Activated CD4-positive, alpha-beta T cell treated with anti-CD3 and anti-CD28 coated beads, Interleukin-2, Interleukin-4, amounts not matched to agents 100 ng/mL and 50 ng/mL, durations not matched to agents 16 hours and 8 hours (primary cell): Measurements from ENCODE around the gene LRCOL1.
A peak's percentile ranks its signal among the peaks of the same experiment; 100 is the strongest.

Experiments
- DNase-seq: peaks from one replicate; pipeline ENCODE4 v3.0.0-alpha.2; 2020; ENCODE audit warnings: low spot score

The LRCOL1 gene

DNA sequence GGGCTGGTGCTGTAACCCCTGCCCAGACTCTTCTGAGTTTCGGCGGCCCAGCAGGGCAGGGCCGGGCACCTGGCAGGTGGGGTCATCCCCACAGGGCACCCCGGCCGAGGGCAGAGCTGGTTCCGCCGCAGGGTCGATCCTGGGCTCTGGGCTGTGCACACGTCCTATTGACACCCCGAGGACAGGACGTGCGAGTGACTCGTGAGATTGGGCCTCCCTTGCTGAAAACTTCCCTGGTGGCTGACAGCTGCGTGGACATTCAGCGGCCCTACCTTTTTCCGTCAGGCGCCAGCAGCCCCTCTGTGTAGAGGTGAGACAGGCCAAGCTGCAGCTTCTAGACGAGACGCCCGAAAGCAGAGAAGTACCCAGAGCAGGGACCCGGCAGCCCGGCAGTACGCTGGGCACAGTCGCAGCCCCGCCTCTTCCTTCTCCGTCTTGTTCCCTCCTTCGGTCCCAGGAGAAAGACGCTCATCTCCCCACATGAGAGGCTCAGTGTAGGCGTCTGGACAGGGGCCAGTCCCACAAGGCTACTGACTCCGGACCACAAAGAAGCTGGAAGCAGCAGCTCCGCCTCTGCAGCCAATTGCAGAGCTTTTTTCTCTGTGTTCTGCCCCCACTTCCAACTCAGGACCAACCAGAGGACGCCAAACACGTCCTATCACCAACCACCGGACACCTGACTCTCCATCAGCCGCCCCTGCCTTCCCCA lies at the start of gene LRCOL1:
Gene LRCOL1, minus strand, starts transcription at position 532 of the 709 bp plus-strand sequence. CDS start 4,331 bp downstream, outside the sequence.
- DNase-seq = no peak

- no peak for DNase-seq
These were observed 49.7 kb upstream of the LRCOL1 start for GRCh38 chr12:132660052-132660451.

GRCh38 chr12:132659146-132659545 lies 48.8 kb upstream of the LRCOL1 start:
- DNase-seq = no peak

DNA sequence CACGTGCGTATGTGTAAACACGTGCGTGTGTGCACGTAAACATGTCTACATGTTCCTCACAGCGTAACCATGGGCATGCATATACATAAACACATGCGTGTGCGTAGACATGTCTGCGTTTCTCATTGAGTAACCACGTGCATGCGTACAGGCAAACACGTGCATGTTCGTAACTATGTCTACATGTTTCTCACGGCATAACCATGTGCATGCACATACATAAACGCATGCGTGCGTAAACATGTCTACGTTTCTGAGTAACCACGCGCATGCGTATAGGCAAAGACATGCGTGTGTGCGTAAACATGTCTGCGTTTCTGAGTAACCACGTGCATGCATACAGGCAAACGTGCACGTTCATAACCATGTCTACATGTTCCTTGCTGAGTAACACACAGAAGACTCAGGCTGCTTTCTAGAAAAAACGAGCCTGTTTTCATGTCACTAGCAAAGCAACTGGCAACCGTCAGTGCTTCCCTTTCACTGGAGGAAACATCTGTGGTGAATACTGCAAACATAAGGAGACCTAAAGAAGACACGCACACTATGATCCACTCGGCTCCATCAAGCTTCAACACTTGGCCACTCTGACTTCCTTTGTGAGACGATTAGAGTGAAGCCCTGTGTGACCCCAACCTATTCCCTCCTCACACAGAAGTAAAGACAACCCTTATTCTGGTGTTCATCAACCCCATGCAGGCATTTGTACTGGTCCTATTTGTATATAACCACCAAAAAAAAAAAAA lies 47.9 kb upstream of the LRCOL1 start:
- DNase-seq = no peak

DNA sequence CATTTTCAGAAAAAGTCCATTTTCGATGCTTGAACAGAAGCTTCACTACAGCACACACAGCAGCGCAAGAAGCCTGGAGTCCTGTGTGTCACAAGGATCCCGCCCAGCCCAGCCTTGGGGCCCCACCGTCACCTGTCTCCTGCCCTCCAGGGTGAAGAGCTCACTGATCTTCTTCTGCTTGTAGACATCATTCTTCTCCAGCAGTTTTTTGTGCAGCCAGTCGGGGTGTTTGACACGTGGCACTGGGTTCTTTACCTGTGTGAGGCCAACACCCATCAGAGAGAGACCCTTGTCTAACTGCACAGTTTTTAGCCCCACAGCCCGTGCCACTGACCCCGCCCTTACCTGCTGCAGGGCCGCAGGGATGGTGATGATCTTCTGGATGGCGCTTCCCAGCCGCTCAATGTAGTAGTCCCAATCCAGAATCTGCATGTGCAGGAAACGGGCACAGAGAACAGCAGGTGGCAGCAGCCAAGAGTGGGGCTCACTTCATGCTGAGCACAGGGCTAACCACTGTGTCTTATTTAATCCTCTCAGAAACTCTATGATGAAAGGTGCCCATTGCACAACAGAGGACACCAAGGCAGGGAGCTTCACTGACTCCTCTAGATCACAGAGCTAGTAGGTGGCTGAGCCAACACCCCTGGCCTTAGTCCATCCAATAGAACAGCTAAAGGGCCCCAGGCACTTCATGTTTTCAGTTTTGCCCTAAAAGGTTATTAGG lies 46.8 kb upstream of the LRCOL1 start:
- DNase-seq = no peak

- peak; percentile 19 for DNase-seq
These were observed 43.3 kb upstream of the LRCOL1 start for GRCh38 chr12:132653567-132654290.

DNA sequence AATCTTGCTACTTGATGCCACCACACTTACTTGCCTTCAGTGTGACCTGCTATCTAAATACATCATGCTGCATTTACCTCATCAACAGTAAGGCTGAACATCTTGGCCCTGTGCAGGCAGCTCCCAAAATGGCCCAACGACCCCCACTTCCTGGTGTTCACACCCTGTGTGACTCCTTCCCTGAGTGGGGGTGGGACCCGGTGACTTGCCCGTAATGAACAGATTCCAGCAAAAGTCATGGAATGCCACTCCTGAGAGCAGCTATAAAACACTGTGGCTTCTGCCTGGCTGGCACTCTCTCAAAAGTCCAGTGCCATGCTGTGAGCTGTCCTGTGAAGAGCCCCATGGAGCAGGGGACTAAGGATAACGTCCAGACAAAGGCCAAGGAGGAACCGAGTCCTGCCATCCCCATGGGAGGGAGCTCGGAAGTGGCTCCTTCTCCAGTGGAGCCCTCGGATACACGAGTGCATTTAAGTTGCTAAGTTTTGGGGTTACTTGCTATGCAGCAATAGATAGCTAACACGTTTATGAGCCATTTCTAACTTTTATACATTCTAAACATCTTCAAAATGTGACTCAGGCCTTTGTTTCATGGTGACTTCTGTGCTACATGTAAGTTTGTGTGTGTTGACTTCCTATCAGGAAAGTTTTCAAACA lies 41.2 kb upstream of the LRCOL1 start:
- no peak for DNase-seq

DNA sequence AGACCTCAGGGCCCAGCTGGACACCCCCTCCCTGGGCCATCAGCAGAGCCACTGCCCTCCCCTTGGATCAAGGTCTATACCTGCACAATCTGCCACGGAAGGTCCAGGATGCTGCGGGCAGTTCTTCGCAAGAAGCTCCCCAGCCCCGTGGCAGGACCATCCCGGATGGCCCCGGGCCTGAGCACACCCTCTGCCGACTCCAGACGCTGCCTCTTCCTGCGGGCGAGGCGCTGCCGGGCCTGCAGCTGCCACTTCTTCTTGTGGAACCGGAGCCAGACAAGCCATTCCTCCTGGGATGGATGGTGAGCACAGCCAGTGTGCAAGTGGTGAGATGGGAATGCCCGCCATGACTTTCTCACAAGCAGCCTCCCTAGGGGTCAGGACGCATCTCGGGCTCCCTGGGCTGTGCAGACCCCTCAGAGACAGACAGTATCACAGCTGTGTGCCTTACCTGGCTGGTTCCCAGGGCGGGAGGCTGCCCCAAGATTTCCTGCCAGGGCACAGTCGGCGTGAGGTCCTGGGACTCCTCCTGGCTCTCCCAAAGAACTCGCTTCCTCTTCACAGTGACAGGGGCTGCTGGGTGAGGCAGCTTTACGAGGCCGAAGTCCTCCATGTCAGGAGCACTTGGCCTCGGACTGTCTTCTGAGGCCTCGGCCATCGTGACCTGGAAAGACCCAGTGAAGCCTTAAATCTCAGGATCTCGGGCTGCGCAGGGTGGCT lies 39.0 kb upstream of the LRCOL1 start:
- no peak for DNase-seq

DNA sequence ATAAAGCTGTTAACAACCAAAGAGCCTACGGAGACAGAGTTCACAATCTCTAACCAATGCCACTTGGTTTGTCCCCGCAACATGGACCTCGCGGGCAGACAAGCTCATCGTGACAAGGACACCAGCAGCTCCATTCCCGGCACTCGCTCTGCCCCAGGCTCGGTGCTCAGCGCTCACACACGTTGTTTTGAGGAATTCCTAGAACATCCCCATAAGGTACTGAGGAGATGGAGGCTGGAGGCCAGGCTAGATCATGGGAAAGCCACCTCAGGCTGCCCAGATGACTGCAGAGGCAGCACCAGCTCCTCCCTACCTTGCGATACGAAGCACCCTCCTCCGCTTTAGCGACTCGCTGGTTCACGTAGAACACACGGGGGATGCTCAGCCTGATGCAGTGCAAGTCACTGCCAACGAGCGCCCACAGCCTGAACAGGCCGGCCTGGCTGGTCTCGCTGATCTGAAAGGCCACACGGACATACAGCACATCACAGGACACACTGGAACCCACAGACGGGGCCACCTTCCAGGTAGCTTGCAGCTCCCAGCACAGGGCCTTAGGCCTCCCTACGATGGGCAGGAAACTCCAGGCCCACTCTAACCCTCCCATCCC lies 38.3 kb upstream of the LRCOL1 start:
- no peak for DNase-seq

DNA sequence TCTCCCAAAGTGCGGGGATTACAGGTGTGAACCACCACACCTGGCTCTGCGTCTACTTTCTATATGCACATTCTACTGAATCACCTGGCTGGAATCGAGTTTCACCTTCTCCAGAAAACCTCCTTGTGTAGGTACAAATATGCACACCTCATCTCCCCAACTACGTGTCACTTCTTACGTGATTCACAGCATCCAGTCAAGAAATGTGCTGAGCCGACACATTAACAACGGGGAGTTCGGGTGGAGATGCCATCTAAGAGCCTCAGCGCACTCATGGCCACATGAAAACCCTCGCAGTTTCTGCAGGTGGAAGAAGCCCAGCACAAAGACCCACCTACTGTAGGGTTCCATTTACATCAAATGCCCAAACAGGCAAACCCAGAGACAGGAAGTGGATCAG lies 37.5 kb upstream of the LRCOL1 start:
- no peak for DNase-seq

DNA sequence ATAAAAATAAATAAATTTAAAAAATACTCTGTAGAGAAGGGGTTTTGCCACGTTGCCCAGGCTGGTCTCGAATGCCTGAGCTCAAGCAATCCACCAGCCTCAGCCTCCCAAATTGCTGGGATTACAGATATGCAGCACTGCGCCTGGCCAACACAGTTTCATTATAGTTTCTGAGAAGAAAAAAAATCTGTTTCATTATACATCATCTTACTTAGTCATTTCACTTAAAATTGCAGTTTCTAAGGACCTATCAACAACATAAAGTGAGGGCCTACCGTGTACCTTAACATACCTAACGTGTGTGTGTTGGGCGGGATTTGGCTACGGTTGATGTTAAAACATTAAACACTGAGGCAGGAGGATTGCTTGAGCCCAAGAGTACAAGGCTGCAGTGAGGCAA lies 36.5 kb upstream of the LRCOL1 start:
- DNase-seq = peak; percentile 45

DNA sequence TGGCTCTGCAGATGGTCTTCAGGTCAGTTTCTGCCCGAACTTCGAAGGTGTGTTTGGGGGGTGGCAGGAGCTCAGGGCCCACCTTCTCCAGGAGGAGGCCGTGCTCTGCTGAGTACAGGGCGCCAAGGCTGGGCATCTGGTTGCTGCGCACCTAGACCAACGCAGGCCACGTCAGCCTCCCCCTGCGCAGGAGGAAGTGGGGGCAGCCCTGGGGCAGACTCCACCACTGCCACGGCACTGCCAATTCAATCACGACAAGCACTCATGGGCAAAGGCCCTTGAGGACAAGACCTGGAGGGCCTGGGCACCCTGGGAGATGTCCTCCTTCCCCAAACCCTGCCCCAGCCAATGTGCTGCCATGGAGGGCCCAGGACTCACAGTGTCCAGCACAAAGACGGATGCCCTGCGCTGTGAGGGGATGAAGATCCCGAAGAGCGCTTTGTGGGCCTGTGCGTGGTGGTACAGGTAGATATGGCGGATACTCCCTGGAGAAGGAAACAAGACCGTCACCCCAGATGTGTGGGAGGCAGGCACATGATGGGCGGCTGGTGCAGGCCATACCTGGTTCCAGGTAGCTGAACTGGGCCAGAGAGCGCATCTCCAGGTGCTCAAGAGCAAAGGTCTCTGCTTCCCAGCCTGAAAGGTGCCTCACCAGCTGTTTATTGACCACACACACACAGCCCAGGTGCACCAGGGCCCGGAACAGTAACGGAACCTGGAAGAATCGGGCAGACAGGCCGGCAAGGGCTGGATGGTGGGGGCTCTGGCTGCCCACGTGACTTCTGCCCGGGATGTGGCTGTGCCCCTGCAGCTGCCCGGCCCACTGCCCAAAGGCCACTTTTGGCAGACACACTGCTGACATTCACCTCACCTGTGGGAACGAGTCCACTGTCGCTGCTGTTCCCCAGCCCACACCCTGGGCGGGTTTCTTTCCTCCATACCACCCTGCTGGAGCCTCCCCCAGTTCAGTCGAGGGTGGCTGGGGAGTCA lies 32.8 kb upstream of the LRCOL1 start:
- no peak for DNase-seq

DNA sequence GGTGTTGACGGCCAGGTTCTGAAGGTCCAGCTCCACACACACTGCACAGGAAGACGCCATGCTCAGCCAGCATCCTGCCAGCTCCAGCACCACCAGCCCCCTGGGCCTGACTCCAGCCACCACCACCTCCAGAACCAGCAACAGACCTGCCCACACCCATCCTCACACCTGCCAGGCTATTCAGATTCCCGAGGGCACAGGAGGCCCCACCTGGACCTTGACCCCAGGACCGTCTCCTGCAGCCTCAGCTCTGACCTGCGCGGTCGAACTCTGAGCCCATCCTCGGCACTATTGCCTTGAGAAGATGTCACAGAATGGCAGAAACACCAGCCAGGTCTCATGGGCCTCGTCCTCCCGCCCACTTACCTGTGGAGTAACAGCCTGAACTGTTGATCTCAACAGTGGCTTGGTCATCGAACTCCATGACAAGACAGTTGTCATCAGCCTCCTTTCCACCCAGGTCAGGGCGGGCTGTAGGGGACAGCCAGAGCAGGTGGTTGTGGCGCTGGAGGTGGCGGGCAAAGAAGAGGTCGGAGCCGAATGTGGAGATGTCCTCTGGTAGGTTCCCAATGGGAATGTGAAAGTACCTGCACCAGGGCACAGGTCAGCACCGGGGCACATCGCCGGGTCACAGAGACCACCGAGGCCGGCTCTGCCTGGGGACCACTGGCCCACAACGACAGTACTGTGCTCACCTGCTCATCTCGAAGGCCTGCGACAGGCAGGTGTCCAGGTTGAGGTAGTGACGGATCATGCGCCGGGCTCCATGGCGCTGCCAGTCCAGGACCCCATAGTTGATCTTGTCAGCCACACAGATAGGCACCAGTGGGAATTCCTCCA lies 31.6 kb upstream of the LRCOL1 start:
- DNase-seq = no peak

DNA sequence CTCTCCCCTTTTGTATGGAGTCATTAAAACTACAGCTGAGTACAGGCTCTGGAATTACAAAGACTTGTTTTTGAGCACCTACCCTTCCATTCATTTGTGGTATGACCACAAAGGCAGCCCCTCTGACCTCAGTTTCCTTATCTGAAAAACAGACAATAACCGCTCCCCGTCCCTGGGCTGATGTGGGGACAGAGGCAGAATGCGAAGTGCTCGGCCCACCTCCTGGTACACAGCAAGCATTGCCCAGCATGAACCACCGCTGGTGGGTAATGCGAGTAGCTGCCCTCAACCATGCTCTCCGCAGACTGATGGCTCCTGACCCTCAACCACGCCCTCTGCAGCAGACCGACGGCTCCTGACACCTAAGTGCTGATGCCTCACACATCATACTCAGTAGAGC lies 30.6 kb upstream of the LRCOL1 start:
- no peak for DNase-seq

- DNase-seq = no peak
These were observed 29.7 kb upstream of the LRCOL1 start for GRCh38 chr12:132639956-132640520.

GRCh38 chr12:132638541-132639408 lies 28.4 kb upstream of the LRCOL1 start:
- peak; percentile 25 for DNase-seq

DNA sequence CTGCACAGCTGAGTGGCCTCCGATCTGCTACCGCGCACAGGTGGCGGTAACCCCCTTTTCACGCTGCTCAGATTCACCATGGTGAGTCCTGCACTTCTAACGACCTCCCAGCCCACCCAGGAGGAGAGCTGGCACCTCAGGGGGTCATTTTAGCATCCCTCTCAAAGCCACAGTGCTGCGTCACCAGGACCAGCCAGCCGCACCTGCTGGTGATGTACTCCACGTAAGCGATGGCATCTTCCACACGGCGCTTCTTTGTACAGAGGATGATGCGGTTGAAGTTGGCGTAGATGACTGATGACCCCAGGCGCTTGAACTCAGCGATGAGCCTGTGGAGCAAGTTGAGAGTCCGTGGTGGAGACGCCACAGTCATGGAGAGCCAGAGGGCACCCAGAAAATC lies 27.4 kb upstream of the LRCOL1 start:
- no peak for DNase-seq
